NCI-H1105 treated with DMSO at 0.1 percent for 48 hours (cell line): ENCODE results near the gene DIS3L2.
"Not testable (repeated sequence)": the region's sequence is repeated elsewhere in the genome, so short reads cannot be mapped to it uniquely, and the experiment has no call there.

Experiments used
- DNase-seq: peaks from one replicate; lab custom pipeline; 2025; lab: John Stamatoyannopoulos, UW

The DIS3L2 gene

DNA sequence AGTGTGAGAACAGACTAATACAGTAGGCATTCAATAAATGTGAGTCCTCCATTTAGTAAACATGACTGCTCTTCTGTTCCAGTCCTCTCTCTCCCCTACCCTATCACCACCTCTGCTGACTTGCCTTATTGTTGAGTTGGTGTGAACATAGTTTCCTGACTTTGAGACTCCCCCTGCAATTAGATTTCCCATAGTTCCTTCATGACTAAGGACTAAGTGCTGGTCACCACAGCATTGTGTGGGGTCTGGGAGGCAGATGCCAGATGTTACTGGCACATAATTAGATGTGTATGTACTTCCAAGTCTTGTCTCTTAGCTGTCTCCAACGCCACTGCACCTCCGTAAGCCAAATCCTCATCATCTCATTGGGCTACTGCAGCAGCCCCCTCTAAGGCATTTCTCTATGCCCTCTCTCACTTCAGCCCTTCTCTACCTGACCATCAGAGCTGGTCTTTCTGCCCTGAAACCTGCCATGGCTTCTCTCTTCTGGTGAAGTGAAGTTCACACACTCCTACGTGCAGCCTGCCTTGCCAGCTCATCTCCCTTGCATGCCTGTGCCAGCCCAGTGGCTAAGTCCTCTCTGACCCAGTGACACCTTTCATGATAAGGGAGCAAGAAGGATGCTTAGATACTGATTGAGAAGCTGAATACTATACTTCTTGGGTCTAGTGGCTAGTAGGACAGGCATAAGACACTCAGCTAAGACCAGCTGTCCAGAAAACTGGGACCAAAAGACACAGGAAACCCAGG lies 335.4 kb downstream of the DIS3L2 start:
- no peak for DNase-seq

DNA sequence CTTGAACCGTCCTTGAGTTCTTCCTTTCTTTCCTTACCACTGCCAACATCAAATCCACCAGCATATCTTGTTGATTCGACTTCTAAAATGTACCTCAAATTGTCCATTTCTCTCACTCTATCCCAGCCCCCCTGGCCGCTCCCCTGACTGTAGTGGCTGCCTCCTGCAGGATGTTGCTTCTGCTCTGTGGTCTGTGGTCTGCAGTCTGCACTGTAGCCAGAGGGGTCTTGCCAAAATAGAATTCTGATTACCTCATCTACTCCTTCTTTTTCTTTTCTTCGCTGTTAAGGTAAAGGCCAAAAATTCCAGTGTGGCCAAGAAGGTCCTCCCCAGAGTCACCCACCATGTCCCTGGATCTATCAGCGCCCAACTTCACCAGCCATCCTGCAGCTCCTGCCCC lies 337.6 kb downstream of the DIS3L2 start:
- DNase-seq, result no peak

DNA sequence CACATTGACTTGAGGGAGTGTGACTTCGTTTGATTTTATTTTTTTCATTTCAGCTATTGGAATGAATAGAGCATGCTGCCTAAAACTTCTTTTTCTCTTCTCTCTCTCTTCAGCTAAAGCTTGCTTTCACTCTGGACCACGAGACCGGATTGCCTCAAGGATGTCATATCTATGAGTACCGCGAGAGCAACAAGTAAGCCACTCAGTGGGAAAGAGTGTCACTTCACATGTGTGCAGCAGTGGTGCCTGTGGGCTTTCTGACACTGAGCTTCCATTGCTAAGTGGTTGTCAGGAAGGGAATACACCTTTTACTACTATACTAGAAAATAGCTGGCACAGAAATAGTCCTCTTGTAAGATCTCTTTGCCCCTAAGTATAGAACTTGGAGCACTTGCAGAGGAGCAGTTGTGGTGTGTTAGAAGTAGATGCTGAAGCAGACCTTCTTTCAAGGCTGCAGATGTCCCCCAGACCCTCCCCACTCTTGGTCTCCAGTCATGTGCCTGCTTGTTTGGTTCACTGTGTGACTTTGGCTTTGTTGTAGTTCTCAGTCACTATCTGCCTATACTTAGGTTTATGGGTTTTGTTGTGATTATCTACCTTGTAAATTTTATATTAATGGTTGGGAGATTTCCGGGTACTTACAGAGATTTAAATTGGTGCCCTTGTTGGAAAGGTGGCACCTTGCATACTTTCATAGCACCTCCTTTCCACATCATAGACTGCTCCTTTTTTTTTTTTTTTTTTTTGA lies 338.6 kb downstream of the DIS3L2 start:
- no peak for DNase-seq

- DNase-seq, result no peak
These were observed 339.4 kb downstream of the DIS3L2 start for GRCh38 chr2:232300894-232301387.

GRCh38 chr2:232304236-232304635 lies 342.7 kb downstream of the DIS3L2 start:
- DNase-seq, result no peak

DNA sequence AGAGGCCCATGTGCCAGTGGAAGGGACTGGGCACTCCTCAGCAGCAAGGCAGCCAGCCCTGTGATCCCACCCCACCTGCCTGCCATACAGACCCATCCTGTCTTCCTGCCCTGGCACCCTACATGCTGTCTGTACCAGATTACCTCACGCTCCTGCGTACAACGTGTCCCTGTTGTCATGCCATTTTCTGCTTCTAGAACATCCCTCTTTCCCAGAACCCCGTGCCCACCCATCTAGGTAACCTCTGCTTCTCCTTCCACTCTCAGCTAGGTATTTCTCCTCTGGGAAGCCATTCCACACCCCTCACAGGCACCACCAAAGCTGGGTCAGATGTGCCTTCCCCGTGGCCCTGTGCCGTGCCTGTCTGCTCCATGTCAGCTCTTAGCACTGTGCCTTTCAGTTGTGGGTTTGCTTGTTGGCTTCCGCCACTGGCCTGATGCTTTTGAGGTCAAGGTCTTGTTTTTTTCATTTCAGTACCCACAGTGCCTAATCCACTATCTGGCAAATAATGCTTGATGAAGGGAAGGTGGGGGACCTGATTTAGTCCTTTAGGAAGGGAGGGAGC lies 345.3 kb downstream of the DIS3L2 start:
- DNase-seq, result no peak

DNA sequence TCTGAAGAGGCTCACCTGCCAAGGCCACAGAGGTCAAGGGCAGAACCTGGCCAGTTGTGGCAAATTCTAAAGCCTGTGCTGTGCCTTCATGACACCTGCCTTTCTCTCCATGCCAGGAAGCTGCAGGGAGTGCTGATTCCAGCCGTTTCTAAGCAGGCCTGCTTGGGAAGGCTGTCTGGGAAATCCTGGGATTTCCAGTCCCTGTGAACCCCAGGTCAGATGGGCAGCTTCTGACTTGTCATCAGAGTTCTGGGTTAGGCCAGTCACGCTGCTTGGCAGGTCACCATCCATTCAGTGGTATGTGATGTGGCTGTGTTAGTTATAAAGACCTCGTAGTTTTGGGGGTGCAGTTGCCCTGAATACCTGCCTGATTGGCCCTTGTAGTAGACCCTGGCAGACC lies 346.3 kb downstream of the DIS3L2 start:
- no peak for DNase-seq

GRCh38 chr2:232308986-232309385 lies 347.5 kb downstream of the DIS3L2 start:
- no peak for DNase-seq

- no peak for DNase-seq
These were observed 348.1 kb downstream of the DIS3L2 start for GRCh38 chr2:232309592-232309991.

DNA sequence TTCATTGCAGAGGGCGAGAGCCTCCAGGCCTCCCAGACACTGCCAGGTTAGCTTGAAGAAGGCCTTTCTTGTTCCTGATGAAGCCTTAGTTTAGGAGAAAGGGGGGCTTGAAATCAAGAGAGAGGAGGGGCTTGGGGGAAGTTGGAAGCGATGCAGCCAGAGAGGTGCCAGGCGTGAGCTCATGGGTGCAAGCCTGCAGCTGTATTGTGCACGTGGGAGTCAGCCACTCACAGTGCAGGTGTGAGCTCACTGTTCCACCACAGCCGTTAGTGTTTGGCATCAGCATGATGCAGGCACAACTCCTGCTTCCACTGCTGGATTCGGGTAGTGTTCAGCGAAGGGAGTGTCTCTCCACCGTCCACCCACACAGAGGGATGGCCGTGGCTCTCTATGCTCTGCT lies 348.6 kb downstream of the DIS3L2 start:
- no peak for DNase-seq

GRCh38 chr2:232310696-232311095 lies 349.2 kb downstream of the DIS3L2 start:
- no peak for DNase-seq

GRCh38 chr2:232313645-232314044 lies 352.1 kb downstream of the DIS3L2 start:
- not testable (repeated sequence) for DNase-seq

DNA sequence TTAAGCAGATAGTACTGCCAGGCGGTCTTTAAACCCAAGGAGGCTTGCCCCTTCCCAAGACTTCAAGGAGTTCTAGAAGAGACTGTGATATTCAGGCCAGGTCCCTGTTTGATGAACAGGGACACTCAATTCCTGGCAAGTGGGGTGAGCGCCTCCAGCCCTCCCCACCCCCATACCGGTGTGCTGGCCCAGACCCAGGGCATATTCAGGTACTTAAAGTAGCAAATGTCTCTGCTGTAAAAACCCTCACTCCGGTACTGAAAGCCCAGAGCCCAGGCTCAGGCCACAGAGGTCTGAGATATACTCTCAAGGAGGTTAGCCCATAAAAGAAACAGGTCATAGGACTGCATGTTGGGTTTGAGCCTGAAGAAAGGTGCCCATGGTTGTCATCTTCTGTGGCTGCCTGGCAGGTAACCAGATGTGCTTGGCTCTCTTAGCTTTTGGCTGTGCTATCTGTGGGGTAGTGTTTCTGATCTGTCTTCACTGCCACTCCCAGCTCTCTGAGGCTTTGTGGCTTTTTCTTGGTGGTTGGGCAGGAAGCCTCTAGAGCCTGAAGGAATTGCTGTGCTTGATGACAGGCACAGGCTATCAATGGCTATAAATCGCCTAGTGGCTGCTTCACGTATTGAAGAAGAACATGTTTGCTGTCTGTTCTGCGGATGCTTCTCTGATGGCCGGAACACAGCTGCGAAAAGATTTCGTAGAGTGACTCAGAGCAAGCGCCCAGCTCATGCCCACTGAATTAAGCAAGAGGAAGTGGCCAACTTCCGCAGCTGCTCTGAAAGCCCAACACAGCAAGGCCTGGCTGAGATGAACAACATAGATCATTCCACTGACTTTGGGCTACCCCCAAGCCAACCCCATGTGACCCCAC lies 353.8 kb downstream of the DIS3L2 start:
- no peak for DNase-seq

DNA sequence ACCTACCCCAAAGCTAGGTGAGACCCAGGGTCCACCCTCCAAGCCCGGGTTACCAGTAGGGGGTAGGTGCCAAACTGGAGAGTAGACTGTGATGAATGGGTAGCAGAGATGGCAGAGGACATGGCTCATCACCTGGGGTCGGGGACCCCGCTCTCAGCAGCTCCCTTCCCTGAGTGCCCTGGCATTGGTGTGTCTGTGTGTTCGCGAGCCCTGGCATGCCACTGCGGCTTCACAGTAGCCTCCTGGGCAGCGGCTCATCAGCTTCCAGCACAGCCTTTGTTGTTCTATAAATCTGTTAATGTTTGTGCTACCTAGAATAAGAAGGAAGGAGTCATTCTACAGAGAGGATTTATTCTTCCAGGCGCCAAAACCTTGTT lies 354.4 kb downstream of the DIS3L2 start:
- DNase-seq, result no peak

GRCh38 chr2:232316461-232317330 lies 355.2 kb downstream of the DIS3L2 start:
- no peak for DNase-seq

DNA sequence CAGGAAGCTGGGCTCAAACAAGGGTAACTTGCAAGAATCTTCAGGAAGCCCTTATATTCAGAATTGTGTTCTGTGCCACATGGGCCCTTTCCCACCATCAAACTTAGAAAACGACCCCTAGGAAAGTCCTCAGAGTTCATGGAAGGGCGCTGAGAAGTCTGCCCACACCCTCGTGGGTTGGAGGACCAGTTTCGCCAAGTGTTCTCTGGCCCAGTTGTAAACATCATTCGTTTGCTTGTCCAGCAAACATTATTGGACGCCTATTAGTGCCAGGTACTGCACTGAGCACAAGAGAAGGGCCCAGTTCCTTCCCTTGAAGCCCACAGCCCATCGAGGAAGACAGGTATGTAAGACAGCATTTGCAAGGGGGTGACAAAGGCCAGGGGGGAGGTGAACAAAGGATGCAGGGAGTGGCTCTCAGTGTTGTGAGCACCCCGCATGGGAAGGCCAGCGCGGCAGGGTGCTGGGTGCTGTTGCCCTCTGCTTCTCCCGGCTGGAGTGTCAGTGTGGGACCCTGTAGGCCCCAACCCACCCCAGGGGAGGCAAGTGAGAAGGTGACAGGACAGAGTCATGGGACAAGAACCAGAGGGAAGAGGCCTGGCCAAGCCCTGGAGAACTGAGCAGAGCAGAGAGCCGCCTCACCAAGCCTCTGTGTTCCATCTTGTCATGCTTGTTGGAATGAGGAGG lies 356.8 kb downstream of the DIS3L2 start:
- DNase-seq, result no peak

DNA sequence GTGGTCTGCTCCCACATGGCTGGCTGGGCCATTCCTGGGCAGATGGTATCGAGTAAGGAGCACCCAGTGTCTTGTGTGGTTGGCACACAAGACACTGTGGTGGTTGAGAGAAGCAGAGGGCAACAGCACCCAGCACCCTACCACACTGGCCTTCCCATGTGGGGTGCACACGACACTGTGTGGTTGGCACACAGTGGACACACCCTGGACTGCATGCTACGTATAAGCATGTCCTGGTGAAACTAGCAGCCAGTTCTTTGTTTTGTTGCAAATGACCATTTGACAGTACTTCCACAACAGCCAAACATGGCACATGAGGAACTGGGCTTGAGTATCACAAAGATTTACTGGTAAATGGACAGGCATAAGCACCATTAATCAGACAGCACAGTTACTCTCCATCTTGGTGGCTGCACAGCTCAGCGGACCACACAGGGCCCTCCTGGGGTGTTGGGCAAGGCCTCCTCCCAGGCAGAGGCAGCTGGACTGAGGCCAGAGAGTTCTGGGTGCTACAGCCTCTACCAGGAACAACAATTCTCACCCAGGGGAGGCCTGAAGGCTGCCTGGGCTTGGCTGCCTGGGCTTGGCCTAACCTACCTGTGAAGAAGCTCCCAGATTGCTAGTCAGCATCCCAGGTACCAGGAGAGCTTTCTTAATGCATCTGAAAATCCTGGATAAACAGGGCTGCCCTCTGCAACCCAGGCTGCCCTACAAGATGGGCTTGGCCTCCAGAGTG lies 357.7 kb downstream of the DIS3L2 start:
- no peak for DNase-seq

GRCh38 chr2:232319803-232320442 lies 358.4 kb downstream of the DIS3L2 start:
- no peak for DNase-seq

DNA sequence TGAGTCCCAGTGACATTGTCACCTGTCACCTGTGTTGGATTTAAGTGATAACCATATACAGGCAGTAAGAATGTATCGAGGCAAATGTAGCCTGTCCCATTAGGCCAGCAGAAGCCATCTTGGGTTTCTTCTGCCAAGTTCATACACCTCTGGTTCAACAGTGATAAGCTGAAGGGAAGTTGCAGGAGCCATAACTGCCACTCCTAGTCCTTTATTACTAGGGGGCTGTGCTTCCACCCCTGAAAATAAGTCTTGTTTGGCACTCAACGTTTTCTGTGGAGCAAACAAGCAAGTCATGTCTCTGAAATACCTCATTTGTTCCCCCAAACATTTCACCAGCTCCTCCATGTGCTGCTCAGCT lies 358.9 kb downstream of the DIS3L2 start:
- no peak for DNase-seq
